Measurements from ENCODE around the gene FAM135A.

FAM135A gene

GRCh38 chr6:70396796-70397729 is 16.2 kb upstream of the FAM135A start:
- no peak for DNase-seq (ENCODE audit: low read depth)

DNA sequence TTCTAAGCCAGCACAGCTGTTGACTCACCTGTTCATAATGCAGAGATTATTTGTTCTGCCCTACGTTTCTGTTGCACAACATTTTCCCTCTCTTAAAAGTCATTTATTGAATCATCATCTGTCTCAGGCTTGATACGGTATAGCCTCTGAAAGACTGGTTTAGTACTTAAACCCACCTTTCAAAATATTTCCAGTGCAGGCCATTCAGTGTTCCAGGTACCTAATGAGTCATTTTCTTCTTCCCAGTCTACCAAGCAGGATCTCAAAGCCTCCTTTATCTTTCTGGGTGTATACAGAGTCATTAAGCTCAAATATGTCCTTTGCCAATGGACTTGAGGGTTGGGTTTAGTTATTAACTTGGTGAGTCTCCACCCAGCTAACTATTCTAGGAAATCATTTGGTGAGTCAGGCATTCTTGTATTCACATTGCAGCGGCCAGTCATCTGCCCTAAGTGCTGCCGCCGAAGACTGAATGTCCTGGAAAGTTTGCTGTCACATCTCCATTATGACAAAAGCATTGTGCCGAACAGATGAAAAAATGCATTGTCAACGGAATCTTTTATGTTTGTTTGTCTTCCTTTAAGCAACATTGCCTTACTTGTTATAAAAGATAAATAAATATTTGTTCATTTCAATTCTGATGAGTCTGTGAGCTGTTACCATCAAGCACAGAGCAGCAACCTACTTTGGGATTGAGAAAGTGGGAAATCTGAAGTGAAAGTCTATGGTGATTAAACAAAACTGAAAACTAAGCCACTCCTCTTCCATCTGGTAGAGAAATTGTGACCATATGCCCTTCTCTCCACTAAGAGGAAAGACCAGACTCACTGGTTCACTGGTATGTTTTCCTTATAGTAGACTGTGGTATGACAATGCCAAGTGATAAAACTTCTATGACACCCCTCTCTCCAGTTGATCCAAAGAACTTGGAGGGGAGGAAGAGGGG is 14.3 kb upstream of the FAM135A start:
- peak; percentile 71 for DNase-seq (ENCODE audit: low read depth)

- no peak for DNase-seq (ENCODE audit: low read depth)
These were observed 8.7 kb upstream of the FAM135A start for GRCh38 chr6:70404658-70405057.

GRCh38 chr6:70409216-70409615 is 4.1 kb upstream of the FAM135A start:
- DNase-seq (ENCODE audit: low read depth): no peak

GRCh38 chr6:70411542-70412251 is 1.6 kb upstream of the FAM135A start:
- no peak for DNase-seq (ENCODE audit: low read depth)

GRCh38 chr6:70412252-70413113 is 825 bp upstream of the FAM135A start:
- DNase-seq (ENCODE audit: low read depth): no peak

GRCh38 chr6:70413992-70414494 is 735 bp downstream of the FAM135A start:
- no peak for DNase-seq (ENCODE audit: low read depth)

DNA sequence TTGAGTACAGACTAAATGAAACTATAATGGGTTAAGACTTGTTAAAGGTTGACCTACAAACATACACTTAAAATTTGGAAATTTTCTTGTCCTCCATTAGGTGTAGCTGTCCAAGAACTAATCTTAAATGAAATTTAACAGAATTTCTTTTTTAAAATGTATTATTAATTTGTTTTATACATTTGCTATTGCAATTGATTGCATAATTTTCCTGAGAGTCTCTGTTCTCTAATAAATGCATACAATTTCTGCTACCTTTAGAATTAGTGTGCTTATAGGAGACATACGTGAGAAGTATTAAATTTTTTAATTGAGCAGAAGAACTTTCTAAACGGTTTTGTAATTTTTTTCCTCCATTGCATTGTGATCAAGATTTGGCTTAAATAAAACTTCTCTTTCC is 1.5 kb downstream of the FAM135A start:
- no peak for DNase-seq (ENCODE audit: low read depth)

DNA sequence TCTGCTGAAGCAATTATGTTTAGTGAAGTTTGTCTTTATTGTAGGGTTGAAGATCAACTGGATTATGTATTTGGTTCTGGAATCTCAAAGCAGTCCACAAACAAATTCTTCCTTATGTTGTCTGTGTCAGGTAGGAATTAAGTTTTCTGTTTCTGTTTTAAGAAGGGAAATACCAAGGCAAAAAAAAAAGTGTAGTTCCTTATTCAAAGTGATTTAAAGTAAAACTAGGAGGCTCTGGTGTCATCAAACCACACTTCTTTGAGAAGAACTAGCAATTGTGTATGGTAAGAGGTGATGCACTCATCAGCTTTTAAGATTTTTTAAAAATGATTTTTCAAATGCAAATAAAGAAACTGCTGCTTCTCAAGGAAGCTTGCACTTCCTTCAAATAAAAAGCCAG is 1.9 kb downstream of the FAM135A start:
- no peak for DNase-seq (ENCODE audit: low read depth)

DNA sequence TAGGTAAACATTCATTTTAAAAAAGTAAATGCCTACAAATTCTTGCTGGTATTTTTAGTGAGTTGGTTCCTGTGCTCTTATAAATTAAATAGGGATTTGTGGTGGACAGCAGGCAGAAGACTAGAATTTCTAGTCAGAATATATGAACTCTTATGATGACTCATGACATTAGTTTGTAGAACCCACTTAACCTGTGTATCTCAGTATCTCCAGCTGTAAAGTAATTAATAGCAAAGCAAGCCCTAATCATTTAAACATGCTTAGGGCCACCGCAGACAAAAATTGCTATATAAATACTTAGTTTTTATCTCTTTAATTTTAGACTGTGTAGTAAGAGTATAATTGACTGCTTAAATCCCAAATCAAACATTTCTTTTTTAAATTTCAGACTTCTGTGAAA is 2.4 kb downstream of the FAM135A start:
- DNase-seq (ENCODE audit: low read depth): no peak

DNA sequence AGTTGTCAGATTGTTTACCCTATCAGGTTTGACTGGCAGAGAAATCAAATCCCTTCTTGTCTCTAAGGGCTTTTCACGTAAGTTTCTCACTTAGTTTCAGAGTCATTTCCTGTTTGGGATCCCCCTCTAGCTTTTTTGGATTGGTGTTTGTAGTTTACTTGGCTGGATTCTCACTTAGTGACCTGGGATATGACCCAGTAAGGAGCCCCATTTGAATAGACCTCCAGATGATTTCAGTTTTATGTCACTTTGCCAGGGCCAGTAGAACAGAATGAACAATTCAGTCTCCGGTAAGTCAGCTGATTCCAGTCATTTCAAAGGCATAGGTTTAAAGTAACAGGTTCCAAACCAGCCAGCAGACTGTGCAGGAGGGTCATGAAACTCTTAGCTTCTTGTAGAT is 8.2 kb downstream of the FAM135A start:
- no peak for DNase-seq (ENCODE audit: low read depth)

DNA sequence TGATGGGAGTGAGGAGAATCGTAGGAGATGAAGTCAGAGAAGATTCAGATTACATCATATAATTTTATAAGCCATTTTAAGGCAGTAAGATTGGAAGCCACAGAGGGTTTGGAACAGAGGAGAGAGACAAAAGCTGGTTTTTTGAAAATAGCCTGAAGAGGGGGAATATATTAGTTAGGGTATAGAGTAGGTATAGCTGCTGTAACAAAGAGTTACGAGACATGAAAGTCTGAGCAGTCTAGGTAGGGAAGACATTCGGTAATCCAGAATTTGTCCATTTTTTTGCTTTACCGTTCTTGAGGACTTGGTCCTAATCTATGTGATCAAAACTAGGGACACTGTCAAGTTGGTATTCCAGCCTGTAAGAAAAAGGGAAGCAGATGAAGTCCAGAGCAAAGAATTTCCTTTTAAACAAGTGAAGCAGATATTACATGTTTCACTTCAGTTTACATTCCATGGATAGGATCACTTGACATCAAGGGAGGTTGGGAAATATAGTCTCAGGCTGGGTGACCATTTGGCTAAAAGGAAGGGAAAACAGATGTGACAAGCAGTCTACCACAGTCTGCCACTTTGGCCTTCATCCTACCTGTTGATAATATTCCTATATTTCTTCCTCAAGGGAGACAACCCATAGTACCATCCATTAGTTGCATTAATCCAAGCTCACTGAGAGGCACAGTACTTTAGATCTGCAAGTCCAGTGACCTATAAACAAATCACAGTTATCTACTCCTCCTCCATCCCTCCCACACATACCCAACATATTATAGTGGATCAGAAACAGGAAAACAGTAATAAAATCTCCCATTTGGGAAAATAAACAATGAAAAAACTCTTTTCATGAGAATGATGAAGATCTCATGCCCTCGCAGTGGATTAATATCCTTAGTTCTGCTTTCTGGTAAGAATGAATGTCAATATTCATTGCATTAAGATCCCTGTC is 10.2 kb downstream of the FAM135A start:
- no peak for DNase-seq (ENCODE audit: low read depth)

DNA sequence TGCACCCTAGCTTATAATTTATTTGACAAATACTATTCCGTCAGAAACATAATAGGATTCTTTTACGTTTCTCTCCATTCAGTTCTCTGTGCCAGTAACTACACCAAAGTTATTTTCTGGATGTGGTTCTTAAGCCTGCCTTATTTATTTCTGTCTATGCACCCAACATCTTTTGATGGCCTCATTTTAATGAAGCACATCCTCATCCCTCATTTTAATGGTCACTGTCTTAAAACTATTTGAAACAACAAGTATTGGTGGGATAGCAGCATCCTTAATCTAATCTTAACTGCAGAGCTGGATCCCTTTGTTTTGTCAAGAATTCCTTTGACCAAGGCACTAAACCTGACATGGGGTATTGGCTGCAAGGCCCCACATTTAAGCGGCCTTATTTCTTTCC is 11.0 kb downstream of the FAM135A start:
- no peak for DNase-seq (ENCODE audit: low read depth)

DNA sequence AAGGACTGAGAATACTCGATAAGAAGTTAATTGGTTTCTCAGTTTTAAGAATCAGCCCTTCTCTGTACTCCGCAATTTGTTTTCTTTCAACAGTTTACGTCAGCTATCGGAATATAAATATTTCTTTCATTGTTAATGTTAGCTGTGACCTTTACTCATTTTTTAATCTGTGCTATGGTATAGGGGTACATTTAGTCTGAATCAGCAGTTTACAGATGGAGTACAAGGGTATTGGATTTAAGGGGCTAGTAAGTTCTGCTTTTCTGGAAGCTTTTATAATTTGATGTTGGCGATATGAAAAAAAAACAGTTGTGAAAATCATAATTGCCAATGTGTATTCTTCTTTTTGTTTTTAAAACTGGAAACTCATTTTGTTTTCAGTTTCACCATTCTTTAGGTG is 23.0 kb downstream of the FAM135A start:
- no peak for DNase-seq (ENCODE audit: low read depth)

DNA sequence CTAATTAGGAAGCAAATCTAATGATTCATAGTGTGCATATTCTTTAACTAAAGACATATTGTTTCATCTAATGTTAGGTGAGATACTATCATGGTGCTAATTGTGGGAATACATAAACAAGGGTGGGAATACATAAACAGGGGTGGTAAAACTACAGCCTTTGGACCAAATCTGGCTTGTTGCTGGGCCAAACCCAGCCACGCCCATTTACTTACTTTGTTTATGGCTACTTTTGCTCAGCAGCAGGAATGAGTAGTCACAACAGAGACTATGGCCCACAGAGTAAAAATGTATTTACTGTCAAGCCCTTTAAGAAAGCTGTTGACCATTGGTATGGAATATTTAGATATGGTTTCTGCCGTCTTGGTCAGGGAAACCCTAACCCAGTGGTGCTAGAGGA is 31.7 kb downstream of the FAM135A start:
- no peak for DNase-seq (ENCODE audit: low read depth)

DNA sequence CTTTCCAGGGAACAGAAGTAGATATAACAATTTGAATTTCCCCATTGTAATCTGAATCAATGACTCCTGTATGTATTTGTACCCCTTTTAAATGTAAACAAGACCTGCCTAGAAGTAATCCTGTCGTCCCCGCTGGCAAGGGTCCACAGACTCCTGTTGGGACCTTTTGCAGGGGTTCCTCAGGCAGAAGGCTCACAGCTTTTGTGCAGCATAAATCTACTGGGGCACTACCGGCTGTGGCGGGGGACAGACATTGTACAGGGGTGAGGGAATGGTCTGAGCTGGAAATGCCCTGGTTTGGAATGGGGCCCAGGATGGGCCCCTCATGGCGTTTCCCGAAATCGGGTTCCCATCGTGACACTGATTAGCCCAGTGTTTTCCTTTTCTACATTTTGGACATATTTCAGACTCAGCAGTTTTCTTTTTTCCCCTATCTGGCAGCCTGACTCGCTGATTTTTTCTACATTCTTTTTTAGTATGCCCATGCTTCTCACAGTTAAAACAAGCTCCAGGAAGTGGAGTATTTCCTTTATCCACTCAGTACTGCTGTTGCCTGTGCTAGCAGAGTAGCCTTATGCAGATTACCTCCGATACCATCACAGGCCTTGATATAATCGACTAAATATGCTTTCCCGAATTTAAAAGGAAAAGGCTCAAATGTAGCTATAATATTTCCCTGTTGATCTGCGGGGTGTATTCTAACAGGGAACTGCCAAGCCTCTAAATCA is 34.2 kb downstream of the FAM135A start:
- DNase-seq (ENCODE audit: low read depth): peak; percentile 6

DNA sequence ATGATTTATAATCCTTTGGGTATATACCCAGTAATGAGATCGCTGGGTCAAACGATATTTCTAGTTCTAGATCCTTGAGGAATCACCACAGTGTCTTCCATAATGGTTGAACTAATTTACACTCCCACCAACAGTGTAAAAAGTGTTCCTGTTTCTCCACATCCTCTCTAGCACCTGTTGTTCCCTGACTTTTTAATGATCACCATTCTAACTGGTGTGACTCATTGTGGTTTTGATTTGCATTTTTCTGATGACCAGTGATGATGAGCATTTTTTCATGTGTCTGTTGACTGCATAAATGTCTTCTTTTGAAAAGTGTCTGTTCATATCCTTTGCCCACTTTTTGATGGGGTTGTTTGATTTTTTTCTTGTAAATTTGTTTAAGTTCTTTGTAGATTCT is 40.6 kb downstream of the FAM135A start:
- peak; percentile 6 for DNase-seq (ENCODE audit: low read depth)

DNA sequence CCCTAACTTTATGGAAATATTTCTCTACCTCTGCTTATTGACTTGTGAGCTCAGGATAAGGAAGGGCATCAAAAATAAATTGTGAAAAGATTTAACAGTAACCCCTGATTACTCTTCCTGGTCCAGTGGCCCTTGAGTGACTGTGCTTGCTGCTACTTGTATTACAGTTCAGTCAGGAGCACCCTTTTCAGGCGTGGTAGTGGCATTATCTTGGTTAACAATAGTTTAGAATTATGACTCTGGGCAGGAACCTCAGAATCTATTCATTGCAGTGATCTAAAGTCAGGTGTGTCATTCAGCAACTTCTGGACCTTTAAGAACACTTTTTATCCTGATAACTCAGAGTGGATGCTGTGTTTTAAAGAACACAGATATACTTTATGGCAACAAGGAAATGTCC is 43.4 kb downstream of the FAM135A start:
- DNase-seq (ENCODE audit: low read depth): no peak

DNA sequence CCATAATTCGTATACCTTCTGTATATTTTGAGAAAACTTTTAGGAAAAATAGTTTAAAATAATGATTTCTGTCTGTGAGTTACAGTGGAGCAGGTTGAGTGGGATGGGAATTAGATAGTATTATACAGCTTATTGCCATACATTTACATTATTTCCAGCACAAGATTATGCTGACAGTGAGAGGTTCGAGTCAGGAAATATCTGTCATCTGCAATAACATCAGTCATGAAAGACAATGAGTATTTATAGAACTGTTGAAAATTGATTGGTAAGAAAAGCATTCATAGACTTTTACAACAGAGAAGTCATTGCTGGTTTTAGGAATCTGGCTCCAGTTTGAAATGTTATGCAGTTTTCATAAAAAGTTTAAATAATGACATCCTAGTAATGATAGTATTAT is 45.9 kb downstream of the FAM135A start:
- DNase-seq (ENCODE audit: low read depth): no peak
